Upper lobe of right lung (tissue), 1 donor: ENCODE results near the gene CCDC88C. TPM values are rescaled to one million over a fixed set of nuclear protein-coding genes. Genes with fewer than 3 reads are reported as not detected.

ENCODE experiments used
- ATAC-seq: fragments of 200-7000 bp; cut with Tn5 transposase; one replicate; pipeline ENCODE4 v1.9.1; 2020; ENCODE audit warnings: mild to moderate bottlenecking, moderate library complexity
- DNase-seq: peaks from one replicate; pipeline ENCODE4 v3.0.0-alpha.2; 2020
- H3K27ac ChIP-seq: fragments of 200-600 bp; one replicate; pipeline ENCODE4 v1.8.0; 2022
- H3K27me3 ChIP-seq: fragments of 200-600 bp; one replicate; pipeline ENCODE4 v1.8.0; 2022; ENCODE audit warnings: mild to moderate bottlenecking
- H3K36me3 ChIP-seq: fragments of 200-600 bp; one replicate; pipeline ENCODE4 v1.8.0; 2022
- H3K4me1 ChIP-seq: fragments of 200-600 bp; one replicate; pipeline ENCODE4 v1.8.0; 2022
- H3K4me3 ChIP-seq: fragments of 200-600 bp; one replicate; pipeline ENCODE4 v1.8.0; 2022; ENCODE audit warnings: mild to moderate bottlenecking
- H3K9me3 ChIP-seq: fragments of 200-600 bp; one replicate; pipeline ENCODE4 v1.8.0; 2022
- CTCF ChIP-seq: fragments of 200-600 bp; IDR thresholded peaks from one replicate; pipeline ENCODE4 v1.8.0; 2022; ENCODE audit warnings: antibody characterized with exemption
- intact Hi-C: fragments of 100-400 bp; cut with DNase I; formaldehyde crosslinking; loops from one replicate; pipeline ENCODE4 v1.11.0; 2022
- total RNA-seq: library from RNA; stranded (reverse); fragmentation: NEBNext Ultra II Directional; extraction: Animal tissue kit (Norgen Biotek cat#: 25700); gene quantifications from one replicate; pipeline ENCODE4 v1.2.1, GENCODE V29; 2021
- donor health status: DM: no; HTN: yes; CAD: no; lungs with severe emphysema.

Gene CCDC88C
- total RNA-seq, 1 donor from 2014 or later: 34.1 TPM

- H3K27ac ChIP-seq: no peak overlapping the region
- H3K27me3 ChIP-seq: no peaks in the 10 kb centered on the region
- H3K4me3 ChIP-seq: no peak overlapping the region
- TF ChIP-seq CTCF: no peak
- intact Hi-C loops: no loop called here
- no peaks in the 10 kb centered on the region for H3K36me3 ChIP-seq
- H3K4me1 ChIP-seq: peaks cover 23% of the 10 kb centered on the region
- ATAC-seq: peak; percentile 68
- no peaks in the 10 kb centered on the region for H3K9me3 ChIP-seq
- DNase-seq: peak; percentile 74
These were observed 65.6 kb downstream of the CCDC88C start for GRCh38 chr14:91352053-91352452.

GRCh38 chr14:91351512-91351862 is 66.1 kb downstream of the CCDC88C start:
- intact Hi-C loops: no loop called here
- Histone ChIP-seq H3K4me1 (peaks cover 23% of the 10 kb centered on the region), H3K36me3 (no peaks in the 10 kb centered on the region), H3K4me3 (peak overlapping the region; percentile 33), H3K27ac (peak overlapping the region; percentile 47), H3K27me3 (no peaks in the 10 kb centered on the region), H3K9me3 (no peaks in the 10 kb centered on the region)
- DNase-seq (no peak), ATAC-seq (peak; percentile 2)
- no peak for TF ChIP-seq CTCF

GRCh38 chr14:91350813-91351511 is 66.7 kb downstream of the CCDC88C start:
- DNase-seq: no peak
- Histone ChIP-seq H3K4me1 (peaks cover 23% of the 10 kb centered on the region), H3K9me3 (no peaks in the 10 kb centered on the region), H3K27ac (peak overlapping the region; percentile 47), H3K4me3 (peak overlapping the region; percentile 33), H3K27me3 (no peaks in the 10 kb centered on the region), H3K36me3 (no peaks in the 10 kb centered on the region)
- peak; percentile 40 for ATAC-seq
- intact Hi-C loops: no loop called here
- no peak for TF ChIP-seq CTCF

GRCh38 chr14:91350483-91350812 is 67.2 kb downstream of the CCDC88C start:
- H3K4me3 ChIP-seq: peak overlapping the region; percentile 33
- DNase-seq (no peak), ATAC-seq (no peak)
- intact Hi-C loops: no loop called here
- H3K27me3 ChIP-seq: no peaks in the 10 kb centered on the region
- no peaks in the 10 kb centered on the region for H3K36me3 ChIP-seq
- H3K4me1 ChIP-seq: peaks cover 23% of the 10 kb centered on the region
- no peak for TF ChIP-seq CTCF
- no peaks in the 10 kb centered on the region for H3K9me3 ChIP-seq
- peak overlapping the region; percentile 47 for H3K27ac ChIP-seq

- TF ChIP-seq CTCF: no peak
- H3K4me3 ChIP-seq: no peak overlapping the region
- H3K27ac ChIP-seq: peak overlapping the region; percentile 32
- H3K27me3 ChIP-seq: no peaks in the 10 kb centered on the region
- H3K36me3 ChIP-seq: no peaks in the 10 kb centered on the region
- DNase-seq (no peak), ATAC-seq (no peak)
- no peaks in the 10 kb centered on the region for H3K9me3 ChIP-seq
- peaks cover 23% of the 10 kb centered on the region for H3K4me1 ChIP-seq
- intact Hi-C loops: no loop called here
These were observed 68.0 kb downstream of the CCDC88C start for GRCh38 chr14:91349481-91350074.
